ENCODE data around the gene PNN. TPM values are rescaled to one million over a fixed set of nuclear protein-coding genes. Genes with fewer than 3 reads are reported as not detected.
"Not testable (repeated sequence)": the region's sequence is repeated elsewhere in the genome, so short reads cannot be mapped to it uniquely, and the experiment has no call there.

PNN gene
- polyA plus RNA-seq, 1 experiment, result 19.7 TPM

GRCh38 chr14:39186941-39187525, 12.0 kb downstream of the PNN start:
- ChIA-PET CTCF (no interaction called here), POLR2A (no interaction called here)
- DNase-seq (ENCODE audit: low read depth, low spot score), result no peak
- no peak overlapping the region for H3K4me3 ChIP-seq (ENCODE audit: low read depth, low read length)
- H3K27me3 ChIP-seq (ENCODE audit: control insufficient read depth, insufficient read depth, low read length), result no peaks in the 10 kb centered on the region
- no peaks in the 10 kb centered on the region for H3K9me3 ChIP-seq (ENCODE audit: control insufficient read depth, insufficient read depth, low read length)
- no peak overlapping the region for H3K27ac ChIP-seq (ENCODE audit: low read depth, low read length)
- TF ChIP-seq CTCF (IDR thresholded peaks at IDR 0.05; ENCODE audit: low read depth, low read length), result no peak

GRCh38 chr14:39203659-39204606, 28.9 kb downstream of the PNN start:
- DNase-seq (ENCODE audit: low read depth, low spot score), result no peak
- no peaks in the 10 kb centered on the region for H3K27me3 ChIP-seq (ENCODE audit: control insufficient read depth, insufficient read depth, low read length)
- POLR2A ChIA-PET, result interaction anchor here (0.6 kb wide), 1 partner anchor 18 kb away, joined by 5 read pairs; no protein-coding TSS in a partner anchor
- H3K9me3 ChIP-seq (ENCODE audit: control insufficient read depth, insufficient read depth, low read length), result no peaks in the 10 kb centered on the region
- no peak overlapping the region for H3K27ac ChIP-seq (ENCODE audit: low read depth, low read length)
- no peak for TF ChIP-seq CTCF (IDR thresholded peaks at IDR 0.05; ENCODE audit: low read depth, low read length)
- H3K4me3 ChIP-seq (ENCODE audit: low read depth, low read length), result no peak overlapping the region
- CTCF ChIA-PET, result no interaction called here

- POLR2A ChIA-PET; CTCF ChIA-PET; H3K27me3 ChIP-seq (ENCODE audit: control insufficient read depth, insufficient read depth, low read length); H3K9me3 ChIP-seq (ENCODE audit: control insufficient read depth, insufficient read depth, low read length); H3K27ac ChIP-seq (ENCODE audit: low read depth, low read length); H3K4me3 ChIP-seq (ENCODE audit: low read depth, low read length); DNase-seq (ENCODE audit: low read depth, low spot score): not testable (repeated sequence)
Observed at GRCh38 chr14:39207430-39207829, 32.4 kb downstream of the PNN start.

- ChIA-PET CTCF (no interaction called here), POLR2A (no interaction called here)
Observed at GRCh38 chr14:39211109-39211741, 36.2 kb downstream of the PNN start.

GRCh38 chr14:39212034-39212433, 37.0 kb downstream of the PNN start:
- H3K4me3 ChIP-seq (ENCODE audit: low read depth, low read length), result no peak overlapping the region
- H3K27ac ChIP-seq (ENCODE audit: low read depth, low read length), result no peak overlapping the region
- H3K9me3 ChIP-seq (ENCODE audit: control insufficient read depth, insufficient read depth, low read length), result no peaks in the 10 kb centered on the region; the same call in 1 of the 2 replicates
- POLR2A ChIA-PET, result no interaction called here
- CTCF ChIA-PET, result no interaction called here
- no peaks in the 10 kb centered on the region for H3K27me3 ChIP-seq (ENCODE audit: control insufficient read depth, insufficient read depth, low read length)
- no peak for DNase-seq (ENCODE audit: low read depth, low spot score)
- TF ChIP-seq CTCF (IDR thresholded peaks at IDR 0.05; ENCODE audit: low read depth, low read length), result no peak

More at GRCh38 chr14:39211109-39211741, 36.2 kb downstream of the PNN start:
- Histone ChIP-seq H3K27me3 (ENCODE audit: control insufficient read depth, insufficient read depth, low read length) (no peaks in the 10 kb centered on the region), H3K4me3 (ENCODE audit: low read depth, low read length) (no peak overlapping the region), H3K27ac (ENCODE audit: low read depth, low read length) (no peak overlapping the region), H3K9me3 (ENCODE audit: control insufficient read depth, insufficient read depth, low read length) (no peaks in the 10 kb centered on the region; the same call in 1 of the 2 replicates)
- no peak for DNase-seq (ENCODE audit: low read depth, low spot score)
- TF ChIP-seq CTCF (IDR thresholded peaks at IDR 0.05; ENCODE audit: low read depth, low read length), result no peak

All from AG04450 (cell line).